GM18867 (cell line): Measurements from ENCODE around the gene CAMK1D.
"Not testable (repeated sequence)": the region's sequence is repeated elsewhere in the genome, so short reads cannot be mapped to it uniquely, and the experiment has no call there.

ENCODE experiments used
- ATAC-seq: cut with Tn5 transposase; IDR thresholded peaks from one replicate; pipeline ENCODE4 v1.9.1; 2021; ENCODE audit warnings: mild to moderate bottlenecking, moderate library complexity; ENCODE audit not compliant: unreplicated experiment

CAMK1D gene

DNA sequence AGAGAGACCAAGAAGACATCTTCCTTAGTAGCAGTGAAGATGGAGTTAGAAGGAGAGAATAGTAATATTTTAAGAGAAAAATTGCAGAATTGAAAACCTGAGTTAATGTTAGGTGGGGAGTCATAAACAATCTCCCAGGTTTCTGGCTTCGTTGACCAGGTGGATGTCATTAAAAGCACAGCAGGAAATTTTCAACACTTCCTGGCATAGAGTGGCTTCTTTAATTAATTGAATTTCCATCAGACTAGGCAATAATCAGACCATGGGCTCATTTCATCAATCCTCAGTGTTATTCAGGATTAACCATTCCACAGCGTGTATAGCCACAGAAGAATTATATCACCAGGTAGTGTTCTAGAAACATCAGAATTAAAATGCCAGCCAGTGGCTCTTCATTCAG lies 383.9 kb downstream of the CAMK1D start:
- ATAC-seq = no peak

DNA sequence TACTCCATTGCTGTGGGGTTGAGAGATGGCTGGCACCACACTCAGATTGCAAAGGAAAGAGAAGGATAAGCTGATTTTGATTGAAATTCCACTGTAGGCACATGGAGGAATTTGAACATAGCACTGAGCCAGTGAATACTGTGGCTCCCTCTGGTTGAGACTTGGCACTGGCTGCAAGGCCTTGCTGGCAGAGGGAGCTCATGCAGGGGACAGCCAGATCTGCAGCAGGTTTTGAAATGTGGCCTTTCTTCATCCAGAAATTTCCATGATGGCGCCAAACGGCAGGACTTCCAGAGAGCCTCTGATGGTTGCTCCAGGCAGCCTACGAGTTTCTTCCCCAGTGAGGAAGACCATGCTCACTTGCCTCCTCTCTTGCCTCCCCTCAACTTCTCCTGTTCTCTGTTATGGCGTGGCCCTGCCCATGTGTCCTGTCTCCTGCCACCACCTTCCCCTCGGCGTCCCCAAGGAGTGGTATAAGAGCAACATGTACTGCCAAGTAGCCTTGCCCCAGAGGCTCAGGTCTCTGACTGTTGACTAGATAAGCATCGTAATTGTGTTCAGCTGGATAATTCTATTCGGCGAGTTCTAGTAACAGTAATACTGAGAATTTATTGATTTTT lies 386.6 kb downstream of the CAMK1D start:
- ATAC-seq = no peak

DNA sequence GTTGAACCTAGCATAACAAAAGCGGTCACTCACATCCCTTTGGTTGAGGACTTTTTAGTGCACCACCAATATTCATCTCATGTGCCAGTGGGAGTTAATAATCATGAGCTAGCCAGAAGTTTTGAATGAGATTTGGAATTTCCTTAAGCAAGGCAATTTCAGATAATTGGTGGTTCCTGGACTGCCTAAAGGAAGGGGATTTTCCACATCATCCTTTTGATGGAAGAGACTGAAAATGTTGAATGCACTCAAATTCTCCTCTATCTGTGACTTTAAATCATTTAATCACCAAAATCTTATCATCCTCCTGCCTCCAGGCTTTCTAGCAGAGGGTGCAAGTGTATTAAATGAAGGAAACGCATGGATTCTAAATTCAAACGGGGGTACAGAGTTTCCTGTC lies 391.5 kb downstream of the CAMK1D start:
- no peak for ATAC-seq

DNA sequence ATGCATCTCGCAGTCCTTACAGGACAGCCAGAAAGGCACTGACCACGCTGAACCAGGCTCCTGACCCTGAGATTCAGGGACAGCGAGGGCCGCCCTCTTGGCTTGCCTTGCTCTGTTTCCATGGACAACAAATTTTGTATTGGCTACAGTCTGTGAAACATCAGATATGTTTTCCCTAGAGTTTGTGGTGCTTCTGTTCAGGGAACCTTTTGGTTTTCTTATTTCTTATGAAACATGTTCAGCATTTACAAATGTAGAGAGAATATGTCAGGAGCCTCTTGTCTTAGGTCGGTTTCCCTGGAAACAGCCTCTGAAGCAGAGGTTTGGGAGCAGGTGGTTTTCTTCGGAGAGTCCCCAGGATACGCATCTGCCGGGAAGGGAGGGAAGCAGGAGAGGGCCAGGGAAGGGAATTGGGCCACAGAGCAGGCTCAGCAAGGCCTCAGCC lies 392.0 kb downstream of the CAMK1D start:
- ATAC-seq = no peak

DNA sequence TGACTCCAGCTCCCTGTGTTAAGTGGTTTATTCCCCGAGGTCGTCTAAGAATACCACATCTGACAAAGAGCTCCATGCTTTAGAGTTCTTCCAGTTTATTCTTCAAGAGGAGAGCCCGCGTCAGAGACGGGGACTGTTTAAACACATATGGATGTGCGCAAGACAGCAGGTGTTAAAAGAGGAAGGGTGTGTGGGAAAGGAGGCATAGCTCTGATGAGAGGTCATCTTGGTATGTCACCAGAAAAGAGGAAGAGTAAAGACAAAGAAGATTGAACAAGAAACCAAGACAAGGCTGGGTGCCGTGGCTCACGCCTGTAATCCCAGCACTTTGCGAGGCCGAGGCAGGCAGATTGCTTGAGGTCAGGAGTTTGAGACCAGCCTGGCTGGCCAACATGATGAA lies 393.4 kb downstream of the CAMK1D start:
- ATAC-seq = no peak

DNA sequence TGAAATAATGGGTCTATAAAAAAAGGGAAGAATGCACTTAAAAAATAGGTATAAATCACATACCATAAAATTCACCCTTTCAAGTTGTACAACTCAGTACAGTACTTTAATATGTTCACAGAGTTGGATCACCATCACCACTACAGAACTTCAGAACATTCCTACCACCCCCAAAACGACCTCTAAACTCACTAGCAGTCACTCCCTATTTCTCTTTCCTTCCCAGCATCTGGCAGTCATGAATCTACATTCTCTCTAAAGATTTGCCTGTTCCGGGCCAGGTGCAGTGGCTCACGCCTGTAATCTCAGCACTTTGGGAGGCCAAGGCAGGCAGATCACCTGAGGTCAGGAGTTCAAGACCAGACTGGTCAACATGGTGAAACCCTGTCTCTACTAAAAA lies 394.1 kb downstream of the CAMK1D start:
- ATAC-seq = not testable (repeated sequence)

DNA sequence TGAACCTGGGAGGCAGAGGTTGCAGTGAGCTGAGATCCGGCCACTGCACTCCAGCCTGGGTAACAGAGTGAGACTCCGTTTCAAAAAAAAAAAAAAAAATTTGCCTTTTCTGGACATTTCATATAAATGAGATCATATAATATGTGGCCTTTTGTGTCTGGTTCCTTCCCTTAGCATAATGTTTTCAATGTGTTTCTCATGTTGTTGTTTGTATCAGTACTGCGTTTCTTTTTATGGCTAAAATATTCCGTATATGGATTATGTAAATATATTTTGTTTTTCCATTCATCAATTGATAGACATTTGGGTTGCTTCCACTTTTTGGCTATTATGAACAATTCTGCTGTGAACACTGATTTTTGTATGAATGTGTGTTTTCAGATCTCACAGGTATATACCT lies 394.6 kb downstream of the CAMK1D start:
- no peak for ATAC-seq

DNA sequence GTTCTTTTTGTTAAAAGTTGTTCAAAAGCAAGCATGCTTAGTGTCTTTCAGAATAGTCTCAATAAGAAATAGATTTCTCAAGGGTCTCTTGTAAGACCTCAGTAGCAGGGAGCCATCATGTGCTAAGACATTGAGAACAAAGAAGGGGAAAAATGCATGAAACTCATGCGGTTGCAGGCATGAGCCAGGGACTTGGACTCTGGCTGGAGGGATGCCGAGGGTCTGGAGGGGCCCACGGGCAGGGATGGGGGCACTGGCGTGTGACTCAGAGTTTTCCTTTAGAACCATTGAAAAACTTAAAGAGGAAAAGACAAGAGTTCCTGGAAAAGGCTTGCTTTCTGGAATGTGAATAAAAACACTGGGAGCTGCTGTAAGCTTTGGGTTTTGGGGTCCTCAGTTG lies 398.8 kb downstream of the CAMK1D start:
- no peak for ATAC-seq

DNA sequence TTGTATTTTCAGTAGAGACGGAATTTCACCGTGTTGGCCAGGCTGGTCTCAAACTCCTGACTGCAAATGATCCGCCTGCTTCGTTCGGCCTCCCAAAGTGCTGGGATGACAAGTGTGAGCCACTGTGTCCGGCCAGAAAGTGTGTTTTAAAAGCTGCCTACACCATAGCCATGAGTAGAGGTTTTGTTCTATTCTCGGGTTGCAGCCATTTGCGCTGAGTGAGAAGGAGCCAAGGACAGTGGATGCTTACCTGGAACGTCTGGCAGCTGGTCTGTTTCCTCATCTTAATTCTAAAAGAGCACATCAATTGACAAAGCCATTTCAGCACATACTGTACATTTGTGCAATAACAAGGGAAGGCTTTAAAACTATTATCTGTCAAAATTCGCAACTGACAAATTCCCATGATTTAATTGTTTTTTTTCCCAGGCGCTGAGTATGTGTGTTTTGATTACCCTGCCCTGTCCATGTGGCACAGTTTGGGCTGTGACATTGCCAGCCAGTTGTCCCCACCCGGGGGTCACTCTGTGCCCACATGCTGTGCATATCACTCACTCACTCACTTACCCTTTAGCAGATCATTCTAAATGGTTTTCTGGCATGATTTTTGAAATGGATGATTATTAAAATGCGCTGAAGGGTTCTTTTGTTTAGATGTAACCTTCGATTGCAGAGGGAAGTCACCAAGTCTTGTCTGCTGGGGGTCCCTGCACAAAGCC lies 400.6 kb downstream of the CAMK1D start:
- no peak for ATAC-seq

DNA sequence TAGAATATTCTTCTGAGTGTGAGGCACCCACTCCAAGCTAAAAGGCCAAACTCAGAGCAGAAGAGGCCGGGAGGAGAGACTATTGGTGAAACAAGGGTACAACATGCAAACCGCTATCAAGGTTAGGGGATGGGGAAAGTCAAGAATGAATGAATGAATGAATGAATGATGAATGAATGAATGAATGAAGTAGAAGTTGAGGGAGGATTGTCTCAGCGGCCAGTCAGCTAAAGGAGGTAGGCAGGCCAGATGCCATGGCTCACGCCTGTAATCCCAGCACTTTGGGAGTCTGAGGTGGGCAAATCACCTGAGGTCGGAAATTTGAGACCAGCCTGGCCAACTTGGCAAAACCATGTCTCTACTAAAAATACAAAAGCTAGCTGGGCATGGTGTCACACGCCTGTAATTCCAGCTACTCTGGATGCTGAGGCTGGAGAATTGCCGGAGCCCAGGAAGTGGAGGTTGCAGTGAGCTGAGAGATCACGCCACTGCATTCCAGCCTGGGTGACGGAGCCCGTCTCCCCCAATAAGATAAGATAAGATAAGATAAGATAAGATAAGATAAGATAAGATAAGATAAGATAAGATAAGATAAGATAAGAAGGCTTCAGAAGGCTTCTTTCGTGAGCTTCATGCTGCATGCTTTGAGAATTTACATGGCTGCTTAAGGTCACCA lies 401.3 kb downstream of the CAMK1D start:
- ATAC-seq = no peak

DNA sequence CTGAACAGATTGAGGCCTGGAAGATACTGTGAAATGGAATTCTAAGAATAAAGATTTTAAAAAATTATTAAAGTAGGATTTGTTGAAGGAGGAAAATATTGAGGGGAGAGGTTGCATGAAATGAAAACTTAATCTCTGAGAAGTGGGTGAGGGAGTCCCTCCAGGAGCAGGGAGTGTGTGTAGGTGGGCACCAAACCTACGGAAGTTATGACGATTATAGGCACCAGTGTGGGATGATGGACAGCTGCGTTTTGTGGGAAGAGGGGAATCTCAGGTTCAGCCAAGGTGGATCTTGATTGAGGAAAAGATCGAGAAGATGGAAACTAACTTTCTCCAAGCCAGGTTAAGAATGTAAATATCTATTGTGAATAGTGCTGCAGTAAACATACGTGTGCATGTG lies 405.7 kb downstream of the CAMK1D start:
- no peak for ATAC-seq

DNA sequence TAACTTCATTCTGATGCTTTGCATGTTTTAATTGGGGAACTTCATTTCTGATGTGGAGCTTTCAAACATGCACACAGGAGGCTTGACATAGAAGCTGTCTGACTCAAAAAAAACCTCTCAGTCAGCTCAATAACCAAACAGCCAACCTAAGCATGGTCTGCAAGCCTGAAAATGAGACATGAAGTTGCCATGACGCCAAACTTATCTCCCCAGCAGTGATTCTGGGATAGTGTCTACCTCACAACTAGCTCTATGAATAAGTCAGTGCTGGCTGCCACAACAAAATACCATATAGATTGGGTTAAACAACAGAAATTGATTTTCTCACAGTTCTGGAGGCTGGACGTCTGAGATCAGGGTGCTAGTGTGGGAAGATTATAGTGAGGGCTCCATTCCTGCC lies 408.0 kb downstream of the CAMK1D start:
- ATAC-seq = no peak

DNA sequence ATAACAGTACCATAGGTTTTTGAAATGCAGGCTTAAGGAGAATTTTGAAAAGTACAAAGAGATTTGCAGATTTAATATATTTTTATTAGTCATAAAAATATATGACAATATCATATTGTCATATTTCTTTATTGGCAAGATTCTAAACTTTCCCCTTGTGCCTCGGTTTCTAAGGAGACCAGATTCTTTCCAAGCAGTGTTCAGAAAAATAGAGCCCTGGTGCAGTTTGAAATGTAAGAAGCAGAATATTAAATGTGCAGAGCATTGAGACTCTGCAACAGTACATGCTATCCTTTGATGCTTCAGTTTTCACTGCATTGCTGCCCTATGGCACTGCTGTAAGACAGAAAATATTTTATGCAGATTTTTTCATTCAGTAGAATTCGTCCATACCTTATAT lies 408.9 kb downstream of the CAMK1D start:
- ATAC-seq = no peak

DNA sequence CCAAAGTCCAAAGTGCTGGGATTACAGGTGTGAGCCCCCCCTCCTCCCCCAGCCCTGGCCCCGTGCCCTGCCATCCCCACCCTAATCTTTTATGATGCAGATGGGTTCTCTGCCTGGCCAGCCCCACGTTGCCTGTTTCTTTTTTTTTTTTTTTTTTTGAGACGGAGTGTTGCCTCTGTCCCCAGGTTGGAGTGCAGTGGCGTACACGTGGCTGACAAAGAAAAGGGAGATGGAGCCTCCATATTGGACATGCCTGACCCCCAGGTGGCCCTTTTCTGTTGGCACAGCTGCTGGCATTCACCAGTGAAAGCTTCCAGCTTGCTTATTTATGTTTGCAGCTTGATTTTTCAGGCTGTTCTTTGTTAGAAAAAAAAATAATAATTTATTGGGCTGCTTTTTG lies 416.9 kb downstream of the CAMK1D start:
- ATAC-seq = no peak

DNA sequence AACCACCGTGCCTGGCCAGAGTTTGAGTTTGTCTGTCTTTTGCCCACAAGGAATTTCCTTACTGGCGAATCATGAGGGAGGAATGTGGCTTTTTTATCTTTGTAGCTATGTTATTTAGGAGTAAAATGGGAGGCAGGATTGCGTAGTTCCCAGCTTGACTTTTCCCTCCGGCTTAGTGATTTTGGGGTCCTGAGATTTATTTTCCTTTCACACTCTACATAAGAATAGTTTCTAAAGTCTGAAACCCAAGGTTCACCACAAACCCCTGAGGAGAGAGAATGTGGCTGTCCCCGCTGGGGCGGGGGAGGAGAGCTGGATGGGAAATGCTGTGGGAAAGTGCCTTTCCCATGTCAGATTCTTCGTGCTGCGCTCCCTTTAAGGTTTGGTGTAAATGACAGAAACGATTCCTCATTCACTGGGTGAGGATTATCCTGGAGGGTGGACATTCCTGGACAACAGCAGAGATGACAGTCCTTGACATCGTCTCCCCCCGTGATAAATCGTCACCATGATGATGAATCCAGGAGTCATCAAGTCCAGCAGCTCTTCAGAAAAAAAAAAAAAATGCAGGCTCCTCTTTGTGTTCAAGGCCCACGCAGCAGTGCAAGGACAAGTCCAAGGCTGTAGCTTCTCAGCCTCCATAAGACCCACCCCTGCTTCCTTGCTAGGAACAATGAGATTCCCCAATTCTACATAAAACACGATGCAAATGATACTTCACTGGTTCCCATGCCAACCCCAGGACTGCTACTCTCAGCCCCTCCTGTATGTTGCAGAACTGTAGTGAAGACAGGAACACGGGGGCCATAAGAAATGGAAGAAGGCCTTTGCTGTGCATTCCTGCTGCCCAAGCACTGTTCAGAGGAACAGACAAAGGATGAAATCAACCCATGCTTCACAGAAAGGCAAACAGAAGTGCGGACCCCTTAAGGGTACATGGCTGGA lies 419.1 kb downstream of the CAMK1D start:
- ATAC-seq = no peak

DNA sequence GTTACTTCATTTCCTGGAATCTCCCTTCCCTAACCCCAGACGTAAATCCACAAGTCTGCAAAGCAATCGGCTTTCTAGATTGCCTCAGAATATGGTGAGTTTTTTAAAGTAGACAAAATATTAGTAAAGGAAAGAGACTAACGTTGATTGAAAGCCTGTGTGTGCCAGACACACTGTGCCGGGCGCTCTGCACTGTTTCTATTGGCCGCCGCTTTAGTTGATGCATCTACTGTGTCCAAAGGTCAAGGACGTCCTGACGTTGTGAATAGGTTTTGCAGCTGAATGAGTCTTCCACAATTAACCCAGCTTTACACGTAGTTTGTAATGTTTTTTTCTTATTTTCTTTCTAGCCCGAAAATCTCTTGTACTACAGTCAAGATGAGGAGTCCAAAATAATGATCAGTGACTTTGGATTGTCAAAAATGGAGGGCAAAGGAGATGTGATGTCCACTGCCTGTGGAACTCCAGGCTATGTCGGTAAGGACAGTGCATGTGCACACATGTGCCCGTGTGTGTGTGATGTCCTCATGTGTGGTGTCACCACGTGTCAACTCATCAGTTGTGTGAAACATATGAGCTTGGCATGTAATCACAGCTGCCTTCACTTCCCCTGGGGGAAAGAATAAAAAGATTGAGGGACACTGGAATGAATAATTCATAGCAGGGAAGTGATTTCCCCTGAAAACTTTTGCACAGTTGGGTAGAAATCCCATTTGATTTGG lies 420.1 kb downstream of the CAMK1D start:
- no peak for ATAC-seq

DNA sequence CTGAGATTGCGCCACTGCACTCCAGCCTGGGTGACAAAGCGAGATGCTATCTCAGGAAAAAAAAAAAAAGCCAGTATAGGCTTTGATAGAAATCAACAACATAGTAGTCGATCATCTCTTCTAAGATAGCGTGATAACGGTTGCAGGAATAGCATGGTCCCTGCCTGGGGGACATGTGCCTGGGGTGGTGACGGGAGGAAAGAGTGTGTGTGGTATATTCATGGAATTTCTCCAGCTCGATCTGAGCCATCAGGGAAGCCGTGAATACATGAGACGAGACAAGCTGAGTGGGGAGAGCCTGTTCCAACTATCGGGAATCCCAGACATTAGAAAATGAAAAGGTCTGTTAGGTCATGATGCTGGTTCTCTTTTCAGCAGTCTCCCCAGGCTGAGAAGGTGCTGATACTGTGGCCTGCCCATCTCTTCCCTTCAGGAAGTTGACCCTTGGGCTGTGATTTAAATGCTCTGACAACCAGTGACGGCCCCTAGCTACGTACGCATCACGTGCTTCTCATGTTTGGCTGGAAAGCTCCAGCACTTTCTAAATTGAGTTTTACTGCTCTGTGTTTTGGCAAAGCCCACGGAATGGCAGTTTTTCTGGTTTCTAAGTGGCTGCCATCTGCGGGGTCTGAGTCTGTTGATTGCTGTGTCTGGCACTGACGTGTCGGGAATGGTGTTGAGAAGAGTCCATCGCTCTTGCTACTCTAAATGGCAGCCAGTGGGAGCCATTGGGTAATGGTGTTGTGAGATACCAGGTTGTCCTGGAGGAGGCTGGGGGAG lies 422.8 kb downstream of the CAMK1D start:
- no peak for ATAC-seq

DNA sequence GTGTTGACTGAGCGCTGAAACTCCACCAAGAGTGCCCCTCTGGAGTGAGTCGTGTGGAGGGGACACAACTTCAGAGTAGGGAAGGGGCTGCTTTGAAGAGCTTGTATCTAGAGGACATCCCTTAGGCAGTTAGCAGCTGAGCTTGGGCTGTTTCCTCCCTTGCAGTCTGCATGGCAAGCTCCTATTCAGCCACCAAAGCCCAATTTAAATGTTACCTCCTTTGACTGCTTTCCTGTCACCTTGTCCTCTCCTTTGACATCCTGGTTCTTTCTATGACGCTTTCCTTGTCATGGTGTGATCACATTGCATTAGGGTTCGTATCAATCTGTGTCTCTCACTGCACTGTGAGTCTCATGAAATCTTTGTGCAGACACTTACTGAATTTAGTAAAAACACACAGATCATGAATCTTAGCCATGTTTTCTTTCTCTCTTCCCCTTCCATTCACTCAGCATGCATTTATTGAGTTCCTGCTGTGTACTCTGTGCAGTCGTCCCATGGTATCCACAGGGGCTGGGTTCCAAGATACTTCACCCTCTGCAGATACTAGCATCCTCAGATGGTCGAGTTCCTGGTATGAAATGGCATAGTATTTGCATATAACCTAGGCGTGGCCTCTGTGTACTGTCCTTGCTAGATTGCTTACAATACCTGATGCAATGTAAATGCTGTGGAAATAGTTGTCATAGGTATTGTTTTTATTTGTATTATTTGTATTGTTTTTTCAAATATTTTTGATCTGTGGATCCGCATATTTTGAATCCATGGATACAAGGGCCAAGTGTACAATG lies 423.6 kb downstream of the CAMK1D start:
- ATAC-seq = no peak
